NCI-H748 (cell line): Measurements from ENCODE around the gene FBXO2.

Experiments used
- DNase-seq: peaks from one replicate; lab custom pipeline; 2025; ENCODE audit not compliant: unreplicated experiment; lab: John Stamatoyannopoulos, UW

The FBXO2 gene

DNA sequence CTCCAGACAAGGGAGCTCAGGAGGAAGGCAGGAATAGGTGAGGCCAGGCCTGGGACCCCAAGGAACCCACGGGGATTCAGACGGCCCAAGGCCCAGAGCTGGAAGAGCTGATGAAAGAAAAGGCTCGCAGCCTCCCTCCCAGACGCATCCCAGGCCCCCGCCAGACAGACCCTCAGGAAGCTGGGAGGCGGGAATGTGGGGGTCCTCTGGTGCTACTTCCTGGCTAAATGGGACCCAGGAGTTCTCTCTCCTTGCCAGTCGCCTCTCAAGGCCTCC, 430 bp downstream of the FBXO2 start:
- DNase-seq, result no peak

- DNase-seq, result no peak
Measured at GRCh38 chr1:11653101-11653860, 948 bp downstream of the FBXO2 start.

GRCh38 chr1:11652203-11652780, 1.9 kb downstream of the FBXO2 start:
- no peak for DNase-seq

GRCh38 chr1:11651017-11651416, 3.2 kb downstream of the FBXO2 start:
- no peak for DNase-seq

DNA sequence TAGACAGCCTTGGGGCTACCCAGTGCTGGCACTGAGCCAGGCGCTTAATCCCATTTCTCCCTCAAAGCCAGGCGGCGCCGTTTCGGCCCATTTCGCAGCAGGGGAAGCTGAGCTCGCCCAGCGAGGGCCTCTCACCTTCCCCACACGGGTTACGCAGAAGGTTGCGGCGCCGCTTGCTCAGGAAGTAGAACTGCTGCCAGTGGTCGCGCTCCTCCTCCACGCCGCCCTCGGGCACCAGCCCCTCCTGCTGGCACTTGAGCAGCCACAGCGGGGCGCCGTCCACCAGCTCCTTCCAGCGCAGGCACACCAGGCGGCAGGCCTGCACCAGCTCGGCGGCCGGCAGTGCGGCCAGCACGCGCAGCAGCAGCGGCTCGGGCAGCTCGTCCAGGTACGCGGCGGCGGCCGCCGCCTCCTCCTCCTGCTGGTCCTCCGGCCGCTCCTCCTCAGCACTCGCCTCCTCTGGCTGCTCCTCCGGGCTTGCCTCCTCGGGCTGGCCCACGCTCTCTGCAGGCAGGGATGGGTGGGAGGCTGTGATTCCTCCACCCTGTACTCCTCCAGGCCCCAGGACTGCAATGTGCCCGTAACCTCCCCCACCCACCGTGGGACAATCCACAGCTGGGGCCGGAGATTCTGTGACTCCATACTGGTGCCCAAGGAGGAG, 3.8 kb downstream of the FBXO2 start:
- peak; percentile 82 for DNase-seq

DNA sequence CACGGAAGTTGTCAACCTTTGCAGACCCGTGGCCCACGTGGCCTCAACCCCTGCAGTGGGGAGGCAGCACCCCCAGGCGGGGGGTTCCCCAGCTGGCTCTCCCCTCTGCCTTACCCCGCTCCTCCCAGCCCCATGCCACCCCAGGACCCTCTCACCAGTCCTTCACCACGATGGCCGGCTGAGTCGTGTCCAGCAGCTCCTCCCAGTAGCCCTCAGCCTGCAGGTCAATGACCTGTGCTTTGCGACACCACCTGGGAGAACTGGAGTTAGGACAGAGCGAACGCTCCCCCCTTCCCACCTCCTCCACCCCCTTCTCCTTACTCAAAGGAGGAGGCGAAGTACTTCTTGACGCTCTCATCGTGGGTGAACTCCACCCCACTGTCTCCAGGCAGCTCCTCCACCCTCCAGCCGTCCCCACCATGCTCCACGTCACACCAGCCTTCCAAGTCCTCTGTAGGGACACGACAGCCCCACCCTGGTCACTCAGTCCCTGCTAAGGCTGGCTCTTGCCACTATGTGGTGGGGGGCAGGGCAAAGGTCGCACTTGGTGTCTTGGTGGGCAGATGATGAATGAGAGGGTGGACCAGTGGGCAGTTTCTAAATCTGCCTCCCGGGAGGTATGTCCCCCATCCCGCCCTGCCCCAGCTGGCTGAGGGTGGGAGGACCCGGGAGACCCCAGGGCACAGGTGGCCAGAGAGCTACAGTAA, 4.5 kb downstream of the FBXO2 start:
- DNase-seq, result no peak

DNA sequence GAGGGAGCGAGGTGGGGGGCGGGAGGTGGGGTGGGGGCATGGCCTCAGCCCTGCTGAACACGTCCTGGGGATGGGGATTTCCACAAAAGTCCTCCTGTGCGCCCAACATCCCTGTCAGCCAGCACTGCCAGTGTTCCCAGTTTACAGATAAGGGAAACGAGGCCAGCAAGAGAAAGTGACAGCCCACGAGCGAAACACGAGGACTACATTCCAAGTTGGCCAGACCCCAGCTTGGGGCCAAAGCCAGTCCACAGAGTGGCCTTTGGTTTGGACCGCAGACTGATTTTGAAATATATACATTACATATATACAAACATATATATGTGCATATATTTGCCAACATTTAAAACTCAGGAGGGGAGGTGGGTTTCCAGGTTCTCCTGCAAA, 5.0 kb downstream of the FBXO2 start:
- no peak for DNase-seq

- DNase-seq, result peak; percentile 36
Measured at GRCh38 chr1:11648732-11649158, 5.5 kb downstream of the FBXO2 start.

DNA sequence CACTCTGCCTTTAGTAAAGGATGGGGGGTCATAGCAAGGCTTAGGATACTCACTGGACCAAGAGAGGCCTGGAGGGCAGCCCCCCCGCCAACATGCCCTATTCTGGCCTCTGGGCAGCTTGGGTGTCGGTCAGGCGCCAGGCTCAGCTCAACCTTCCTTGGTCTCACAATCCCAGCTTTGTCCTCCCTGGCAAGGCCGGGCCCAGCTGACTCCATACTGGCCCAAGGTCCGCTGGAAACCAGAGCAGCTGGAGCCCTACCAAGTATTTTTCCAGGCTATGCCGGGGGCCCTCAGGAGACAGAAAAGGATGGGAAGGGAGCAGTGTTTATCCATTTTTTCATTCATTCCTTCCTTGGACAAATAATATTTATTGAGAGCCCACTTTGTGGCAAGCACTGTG, 6.2 kb downstream of the FBXO2 start:
- no peak for DNase-seq

DNA sequence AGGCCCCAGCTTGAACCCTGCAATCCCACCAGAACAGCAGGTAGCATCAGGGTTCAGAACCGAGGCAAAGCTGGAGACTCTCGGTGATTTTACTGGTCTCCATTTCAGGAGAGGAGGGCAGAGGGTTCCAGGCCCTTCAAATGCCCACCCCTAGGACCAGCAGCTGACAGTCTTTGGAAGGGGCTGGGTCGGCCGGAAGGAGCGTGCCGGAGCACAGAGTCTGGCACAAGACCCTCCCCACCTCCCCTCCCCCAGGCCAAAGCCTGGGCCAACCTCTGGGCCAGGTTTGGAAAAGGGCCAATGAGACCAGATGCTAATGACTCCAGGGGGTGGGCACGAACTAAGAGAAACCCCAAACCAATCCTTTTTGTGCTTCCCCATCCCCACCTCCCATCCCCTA, 6.9 kb downstream of the FBXO2 start:
- DNase-seq, result no peak

DNA sequence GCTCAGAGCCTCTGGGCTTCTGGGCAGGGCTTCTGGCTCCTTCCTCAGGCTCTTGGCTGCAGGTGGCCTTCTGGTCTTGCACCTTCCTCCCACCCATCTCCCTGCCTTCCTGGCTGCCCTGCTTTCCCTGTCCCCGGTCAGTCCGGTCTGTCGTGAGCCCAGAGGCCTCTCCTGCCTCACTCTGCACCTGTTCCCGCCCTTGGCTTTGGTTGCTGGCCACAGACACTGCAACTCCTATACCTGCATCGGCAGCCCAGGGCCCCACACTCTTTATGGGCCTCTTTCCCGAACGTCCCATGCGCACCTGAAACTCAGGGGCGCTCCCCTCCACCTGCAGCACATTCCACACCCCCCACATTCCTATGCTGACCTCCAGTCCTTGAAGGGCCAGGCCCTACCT, 7.9 kb downstream of the FBXO2 start:
- no peak for DNase-seq

DNA sequence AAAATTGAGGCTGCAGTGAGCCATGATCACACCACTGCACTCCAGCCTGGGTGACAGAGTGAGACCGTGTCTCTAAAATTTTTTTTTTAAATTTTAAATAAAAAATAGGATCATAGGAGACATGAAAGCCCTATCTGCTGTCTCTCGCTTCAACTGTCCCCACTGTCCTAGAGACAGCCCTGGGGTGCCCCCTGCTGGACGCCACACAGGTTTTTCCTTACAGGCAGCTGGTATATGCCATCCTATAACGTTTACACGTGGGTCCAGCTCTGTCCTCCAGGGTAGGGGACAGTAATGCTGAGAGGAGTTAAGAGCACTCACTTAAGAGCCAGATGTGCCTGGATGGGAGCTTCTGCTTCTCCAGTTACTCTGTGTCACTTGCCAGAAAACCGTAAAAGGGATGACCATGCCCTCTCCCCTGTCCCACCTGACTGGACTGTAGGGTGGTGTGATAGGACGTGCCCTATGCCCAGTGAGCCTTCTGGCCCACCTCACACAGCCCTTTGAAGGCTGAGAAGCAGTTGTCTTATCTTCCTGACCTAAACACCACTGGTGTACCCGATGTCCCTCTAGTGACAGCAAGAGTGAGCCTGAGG, 8.5 kb downstream of the FBXO2 start:
- DNase-seq, result peak; percentile 67

DNA sequence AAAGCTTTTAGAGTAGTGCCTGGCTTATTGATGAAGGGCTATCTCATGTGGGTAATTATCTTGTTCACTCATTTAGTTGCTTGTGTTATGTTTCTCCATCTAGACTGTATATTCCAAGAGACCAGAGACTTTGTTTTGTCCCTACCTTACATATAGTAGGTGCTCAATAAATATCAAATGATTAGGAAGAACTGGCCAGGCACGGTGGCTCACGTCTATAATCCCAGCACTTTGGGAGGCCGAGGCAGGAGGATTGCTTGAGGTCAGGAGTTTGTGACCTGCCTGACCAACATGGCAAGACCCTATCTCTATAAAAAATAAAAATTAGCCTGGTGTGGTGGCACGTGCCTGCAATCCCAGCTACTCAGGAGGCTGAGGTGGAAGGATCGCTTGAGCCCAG, 9.0 kb downstream of the FBXO2 start:
- no peak for DNase-seq

DNA sequence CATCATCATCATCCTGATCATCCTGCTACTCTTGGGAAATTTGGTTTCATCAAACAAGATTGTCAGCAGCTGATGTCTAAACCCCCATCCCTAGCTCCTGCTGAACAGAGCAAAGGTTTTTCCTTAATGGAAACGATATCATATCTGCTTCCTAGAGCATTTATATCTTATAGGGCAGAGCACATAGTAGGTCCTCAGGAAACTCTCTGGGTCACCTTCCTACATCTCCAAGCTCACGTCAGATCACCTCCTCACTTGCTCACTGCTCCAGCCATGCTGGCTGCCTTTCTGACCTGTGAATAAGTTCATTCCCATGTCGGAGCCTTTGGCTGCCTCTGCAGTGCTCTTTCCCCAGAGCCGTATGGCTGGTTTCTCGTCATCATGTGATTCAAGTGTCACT, 10.4 kb downstream of the FBXO2 start:
- no peak for DNase-seq

- peak; percentile 52 for DNase-seq
Measured at GRCh38 chr1:11642418-11643017, 11.7 kb downstream of the FBXO2 start.

DNA sequence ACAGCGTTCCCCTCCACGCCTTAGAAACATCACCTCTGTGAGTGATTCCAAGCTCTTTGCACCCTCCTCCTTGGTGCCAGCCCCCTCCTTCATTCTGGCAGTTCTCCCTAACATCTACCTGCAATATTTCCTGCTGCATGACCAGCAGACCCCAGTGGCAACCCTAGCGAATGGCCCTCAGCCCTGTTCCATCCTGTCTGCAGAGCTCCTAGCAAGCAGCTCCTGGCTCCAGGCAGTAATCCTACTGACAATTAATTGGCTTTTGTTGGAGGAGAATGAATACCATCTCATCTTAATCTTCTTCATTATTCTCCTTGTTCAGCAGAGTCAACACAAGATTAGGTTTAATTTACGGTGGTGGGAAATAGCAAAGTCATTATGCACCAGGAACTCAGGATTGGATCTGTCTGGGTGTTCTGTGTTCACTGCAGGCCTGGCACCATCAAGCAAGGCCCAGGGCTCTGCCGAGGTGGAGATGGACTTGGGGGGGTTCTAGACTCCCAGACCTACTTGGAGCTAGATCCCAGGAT, 12.4 kb downstream of the FBXO2 start:
- no peak for DNase-seq

GRCh38 chr1:11640944-11641343, 13.3 kb downstream of the FBXO2 start:
- DNase-seq, result no peak

- DNase-seq, result no peak
Measured at GRCh38 chr1:11640101-11640500, 14.1 kb downstream of the FBXO2 start.

DNA sequence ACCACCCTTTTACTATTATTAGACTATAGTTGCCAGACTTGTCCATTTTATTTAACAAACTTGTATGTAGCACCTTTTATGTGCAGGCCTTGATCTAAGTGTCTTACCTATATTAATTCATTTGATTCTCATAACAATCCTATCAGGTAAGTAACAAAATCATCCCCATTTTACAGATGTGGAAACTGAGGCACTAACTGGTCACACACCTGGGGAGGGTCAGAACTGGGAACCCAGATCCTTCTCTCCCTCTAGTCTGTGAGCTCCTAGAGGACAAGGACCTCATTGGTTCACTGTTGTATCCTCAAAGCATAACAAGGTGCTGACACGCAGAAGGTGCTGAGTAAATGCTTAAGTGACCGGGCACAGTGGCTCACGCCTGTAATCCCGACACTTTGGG, 14.9 kb downstream of the FBXO2 start:
- no peak for DNase-seq

- no peak for DNase-seq
Measured at GRCh38 chr1:11638121-11638520, 16.1 kb downstream of the FBXO2 start.
